ENCODE results near the gene UGT3A2. TPM values are rescaled to one million over a fixed set of nuclear protein-coding genes. Genes with fewer than 3 reads are reported as not detected.

UGT3A2 gene
- total and polyA plus RNA-seq, 2 donors (not counting 1 experiment from before 2014, with no cell fraction given), result not detected

DNA sequence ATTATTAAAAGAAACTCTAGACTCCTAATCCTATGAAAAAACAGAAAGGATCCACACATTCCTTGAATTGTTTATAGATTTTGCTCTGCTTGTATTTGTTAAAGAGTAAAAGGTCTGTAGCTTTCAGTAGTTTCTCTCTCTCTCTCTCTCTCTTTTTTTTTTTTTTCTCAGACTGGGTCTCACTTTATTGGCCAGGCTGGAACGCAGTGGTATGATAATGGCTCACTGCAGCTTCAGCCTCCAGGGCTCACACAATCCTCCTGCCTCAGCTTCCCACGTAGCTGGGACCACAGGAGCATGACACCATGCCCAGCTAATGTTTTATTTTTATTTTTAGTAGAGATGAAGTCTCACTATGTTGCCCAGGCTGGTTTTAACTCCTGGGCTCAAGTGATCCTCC, 9.3 kb downstream of the UGT3A2 start:
- H3K36me3 ChIP-seq (replicated peaks in 1 of 2; ENCODE audit: control extremely low read depth in 1 of 2, control insufficient read depth in 1 of 2, extremely low read depth in 1 of 2, insufficient read depth in 2 of 2, low read length in 1 of 2), result no peaks in the 10 kb centered on the region
- H4K20me1 ChIP-seq (ENCODE audit: control insufficient read depth, insufficient read depth, low read length, poor library complexity, severe bottlenecking), result no peaks in the 10 kb centered on the region
- H3K4me3 ChIP-seq (ENCODE audit: control extremely low read depth in 1 of 5, extremely low read depth in 1 of 5, insufficient read depth in 1 of 5, low read depth in 2 of 5, low read length in 4 of 5), result no peak overlapping the region
- no peak for ATAC-seq (ENCODE audit: low read depth)
- no peaks in the 10 kb centered on the region for H3K9me3 ChIP-seq (ENCODE audit: control extremely low read depth in 1 of 3, control insufficient read depth in 2 of 3, insufficient read depth in 1 of 3, low read length in 2 of 3)
- no peaks in the 10 kb centered on the region for H3K79me2 ChIP-seq (ENCODE audit: control insufficient read depth, insufficient read depth, low read length)
- no CpG with 5 or more reads among the region's 2 CpGs for WGBS (ENCODE audit: insufficient coverage)
- Mint-ChIP-seq H3K9me3 (ENCODE audit: insufficient read depth) (no peaks in the 10 kb centered on the region), H3K4me3 (no peak overlapping the region), H3K27ac (no peak overlapping the region), H3K4me1 (no peaks in the 10 kb centered on the region), H3K27me3 (peaks cover 14% of the 10 kb centered on the region)
- no peak overlapping the region for H3K9ac ChIP-seq (ENCODE audit: low read length)
- no peak for DNase-seq
- ChIA-PET CTCF (no interaction called here), POLR2A (no interaction called here)
- TF ChIP-seq CTCF (IDR thresholded peaks at IDR 0.05) (no peak), EZH2 (IDR thresholded peaks at IDR 0.05; ENCODE audit: borderline replicate concordance, insufficient read depth, low read depth, low read length, poor library complexity, severe bottlenecking) (no peak)
- intact Hi-C loops (cut with micrococcal nuclease), result no loop called here
- no peak overlapping the region for H2AFZ ChIP-seq (ENCODE audit: insufficient read depth, low read depth, low read length, poor library complexity, severe bottlenecking)
- no peak overlapping the region for H3K27ac ChIP-seq (ENCODE audit: low read length in 2 of 2)
- H3K4me2 ChIP-seq (replicated peaks; ENCODE audit: low read depth, low read length, poor library complexity, severe bottlenecking), result no peak overlapping the region
- no peaks in the 10 kb centered on the region for H3K4me1 ChIP-seq (ENCODE audit: control insufficient read depth in 2 of 2, insufficient read depth in 2 of 2, low read length in 2 of 2)
- no peaks in the 10 kb centered on the region for H3K27me3 ChIP-seq (replicated peaks in 1 of 4; ENCODE audit: control extremely low read depth in 1 of 4, control insufficient read depth in 3 of 4, insufficient read depth in 4 of 4, low read length in 3 of 4)

- Mint-ChIP-seq H3K9me3 (ENCODE audit: insufficient read depth) (no peaks in the 10 kb centered on the region), H3K4me1 (no peaks in the 10 kb centered on the region), H3K4me3 (no peak overlapping the region), H3K27me3 (peaks cover 14% of the 10 kb centered on the region), H3K27ac (no peak overlapping the region)
- no peak overlapping the region for H3K27ac ChIP-seq (ENCODE audit: low read length in 2 of 2)
- CTCF ChIA-PET, result no interaction called here
- no peaks in the 10 kb centered on the region for H3K4me1 ChIP-seq (ENCODE audit: control insufficient read depth in 2 of 2, insufficient read depth in 2 of 2, low read length in 2 of 2)
- no peaks in the 10 kb centered on the region for H3K36me3 ChIP-seq (replicated peaks in 1 of 2; ENCODE audit: control extremely low read depth in 1 of 2, control insufficient read depth in 1 of 2, extremely low read depth in 1 of 2, insufficient read depth in 2 of 2, low read length in 1 of 2)
- no peaks in the 10 kb centered on the region for H3K9me3 ChIP-seq (ENCODE audit: control extremely low read depth in 1 of 3, control insufficient read depth in 2 of 3, insufficient read depth in 1 of 3, low read length in 2 of 3)
- WGBS (ENCODE audit: insufficient coverage), result 73% methylated on average over 1 of the region's 5 CpGs
- H4K20me1 ChIP-seq (ENCODE audit: control insufficient read depth, insufficient read depth, low read length, poor library complexity, severe bottlenecking), result no peaks in the 10 kb centered on the region
- no peak overlapping the region for H2AFZ ChIP-seq (ENCODE audit: insufficient read depth, low read depth, low read length, poor library complexity, severe bottlenecking)
- H3K4me2 ChIP-seq (replicated peaks; ENCODE audit: low read depth, low read length, poor library complexity, severe bottlenecking), result no peak overlapping the region
- intact Hi-C loops (cut with micrococcal nuclease), result no loop called here
- POLR2A ChIA-PET, result no interaction called here
- H3K9ac ChIP-seq (ENCODE audit: low read length), result no peak overlapping the region
- H3K27me3 ChIP-seq (replicated peaks in 1 of 4; ENCODE audit: control extremely low read depth in 1 of 4, control insufficient read depth in 3 of 4, insufficient read depth in 4 of 4, low read length in 3 of 4), result no peaks in the 10 kb centered on the region
- ATAC-seq (ENCODE audit: low read depth), result no peak
- no peak for TF ChIP-seq CTCF (IDR thresholded peaks at IDR 0.05)
- TF ChIP-seq EZH2 (IDR thresholded peaks at IDR 0.05; ENCODE audit: borderline replicate concordance, insufficient read depth, low read depth, low read length, poor library complexity, severe bottlenecking), result no peak
- no peak for DNase-seq
- no peak overlapping the region for H3K4me3 ChIP-seq (ENCODE audit: control extremely low read depth in 1 of 5, extremely low read depth in 1 of 5, insufficient read depth in 1 of 5, low read depth in 2 of 5, low read length in 4 of 5)
- H3K79me2 ChIP-seq (ENCODE audit: control insufficient read depth, insufficient read depth, low read length), result no peaks in the 10 kb centered on the region
Observed at GRCh38 chr5:36056422-36056821, 10.3 kb downstream of the UGT3A2 start.

All from B cell (primary cell).